ENCODE data around the gene UST.

UST gene

GRCh38 chr6:148943451-148943850 is 196.6 kb downstream of the UST start:
- DNase-seq (ENCODE audit: insufficient read length, low spot score) (no peak), FAIRE-seq (no peak)
- no peak for TF ChIP-seq TAF1 (IDR thresholded peaks at IDR 0.05; ENCODE audit: low read depth, low read length)
- no peak for TF ChIP-seq POU2F2 (IDR thresholded peaks at IDR 0.05; ENCODE audit: low read depth, low read length)
- no peak for TF ChIP-seq SPI1 (IDR thresholded peaks at IDR 0.05; ENCODE audit: low read depth, low read length)
- no peak for TF ChIP-seq PAX5 (IDR thresholded peaks at IDR 0.05; ENCODE audit: insufficient read depth, low read length, severe bottlenecking)
- no peak for TF ChIP-seq POLR2AphosphoS5 (IDR thresholded peaks at IDR 0.05; ENCODE audit: low read depth, low read length)
- TF ChIP-seq POLR2A (IDR thresholded peaks at IDR 0.05; ENCODE audit: low read depth, low read length): no peak

GRCh38 chr6:148944608-148945007 is 197.8 kb downstream of the UST start:
- FAIRE-seq (no peak), DNase-seq (ENCODE audit: insufficient read length, low spot score) (no peak)
- no peak for TF ChIP-seq SPI1 (IDR thresholded peaks at IDR 0.05; ENCODE audit: low read depth, low read length)
- no peak for TF ChIP-seq POU2F2 (IDR thresholded peaks at IDR 0.05; ENCODE audit: low read depth, low read length)
- no peak for TF ChIP-seq PAX5 (IDR thresholded peaks at IDR 0.05; ENCODE audit: insufficient read depth, low read length, severe bottlenecking)
- TF ChIP-seq TAF1 (IDR thresholded peaks at IDR 0.05; ENCODE audit: low read depth, low read length): no peak
- no peak for TF ChIP-seq POLR2A (IDR thresholded peaks at IDR 0.05; ENCODE audit: low read depth, low read length)
- no peak for TF ChIP-seq POLR2AphosphoS5 (IDR thresholded peaks at IDR 0.05; ENCODE audit: low read depth, low read length)

- no peak for TF ChIP-seq POU2F2 (IDR thresholded peaks at IDR 0.05; ENCODE audit: low read depth, low read length)
- TF ChIP-seq SPI1 (IDR thresholded peaks at IDR 0.05; ENCODE audit: low read depth, low read length): no peak
- no peak for TF ChIP-seq TAF1 (IDR thresholded peaks at IDR 0.05; ENCODE audit: low read depth, low read length)
- TF ChIP-seq POLR2AphosphoS5 (IDR thresholded peaks at IDR 0.05; ENCODE audit: low read depth, low read length): no peak
- no peak for TF ChIP-seq PAX5 (IDR thresholded peaks at IDR 0.05; ENCODE audit: insufficient read depth, low read length, severe bottlenecking)
- TF ChIP-seq POLR2A (IDR thresholded peaks at IDR 0.05; ENCODE audit: low read depth, low read length): no peak
- FAIRE-seq: no peak
- DNase-seq (ENCODE audit: insufficient read length, low spot score): no peak
These were observed 198.6 kb downstream of the UST start for GRCh38 chr6:148945301-148946021.

GRCh38 chr6:148947621-148948444 is 201.0 kb downstream of the UST start:
- peak; percentile 83 for FAIRE-seq
- peak; percentile 42 for DNase-seq (ENCODE audit: insufficient read length, low spot score)
- TF ChIP-seq PAX5 (IDR thresholded peaks at IDR 0.05; ENCODE audit: insufficient read depth, low read length, severe bottlenecking): no peak
- no peak for TF ChIP-seq TAF1 (IDR thresholded peaks at IDR 0.05; ENCODE audit: low read depth, low read length)
- TF ChIP-seq POLR2A (IDR thresholded peaks at IDR 0.05; ENCODE audit: low read depth, low read length): no peak
- no peak for TF ChIP-seq POLR2AphosphoS5 (IDR thresholded peaks at IDR 0.05; ENCODE audit: low read depth, low read length)
- TF ChIP-seq POU2F2 (IDR thresholded peaks at IDR 0.05; ENCODE audit: low read depth, low read length): no peak
- TF ChIP-seq SPI1 (IDR thresholded peaks at IDR 0.05; ENCODE audit: low read depth, low read length): no peak

GRCh38 chr6:148951662-148952061 is 204.8 kb downstream of the UST start:
- DNase-seq (ENCODE audit: insufficient read length, low spot score): no peak
- no peak for FAIRE-seq

GRCh38 chr6:148952147-148953035 is 205.6 kb downstream of the UST start:
- no peak for TF ChIP-seq POU2F2 (IDR thresholded peaks at IDR 0.05; ENCODE audit: low read depth, low read length)
- TF ChIP-seq POLR2A (IDR thresholded peaks at IDR 0.05; ENCODE audit: low read depth, low read length): no peak
- no peak for TF ChIP-seq SPI1 (IDR thresholded peaks at IDR 0.05; ENCODE audit: low read depth, low read length)
- TF ChIP-seq POLR2AphosphoS5 (IDR thresholded peaks at IDR 0.05; ENCODE audit: low read depth, low read length): no peak
- TF ChIP-seq PAX5 (IDR thresholded peaks at IDR 0.05; ENCODE audit: insufficient read depth, low read length, severe bottlenecking): no peak
- no peak for TF ChIP-seq TAF1 (IDR thresholded peaks at IDR 0.05; ENCODE audit: low read depth, low read length)
- no peak for FAIRE-seq
- no peak for DNase-seq (ENCODE audit: insufficient read length, low spot score)

More at GRCh38 chr6:148951662-148952061, 204.8 kb downstream of the UST start:
- TF ChIP-seq SPI1 (IDR thresholded peaks at IDR 0.05; ENCODE audit: low read depth, low read length): no peak
- no peak for TF ChIP-seq POLR2AphosphoS5 (IDR thresholded peaks at IDR 0.05; ENCODE audit: low read depth, low read length)
- no peak for TF ChIP-seq POLR2A (IDR thresholded peaks at IDR 0.05; ENCODE audit: low read depth, low read length)
- TF ChIP-seq TAF1 (IDR thresholded peaks at IDR 0.05; ENCODE audit: low read depth, low read length): no peak
- no peak for TF ChIP-seq PAX5 (IDR thresholded peaks at IDR 0.05; ENCODE audit: insufficient read depth, low read length, severe bottlenecking)
- no peak for TF ChIP-seq POU2F2 (IDR thresholded peaks at IDR 0.05; ENCODE audit: low read depth, low read length)

GRCh38 chr6:148954461-148954860 is 207.6 kb downstream of the UST start:
- DNase-seq (ENCODE audit: insufficient read length, low spot score) (no peak), FAIRE-seq (no peak)

GRCh38 chr6:148954934-148955333 is 208.1 kb downstream of the UST start:
- DNase-seq (ENCODE audit: insufficient read length, low spot score) (no peak), FAIRE-seq (no peak)
- TF ChIP-seq POLR2AphosphoS5 (IDR thresholded peaks at IDR 0.05; ENCODE audit: low read depth, low read length) (no peak), POLR2A (IDR thresholded peaks at IDR 0.05; ENCODE audit: low read depth, low read length) (no peak), TAF1 (IDR thresholded peaks at IDR 0.05; ENCODE audit: low read depth, low read length) (no peak), SPI1 (IDR thresholded peaks at IDR 0.05; ENCODE audit: low read depth, low read length) (no peak), PAX5 (IDR thresholded peaks at IDR 0.05; ENCODE audit: insufficient read depth, low read length, severe bottlenecking) (no peak), POU2F2 (IDR thresholded peaks at IDR 0.05; ENCODE audit: low read depth, low read length) (no peak)

More at GRCh38 chr6:148954461-148954860, 207.6 kb downstream of the UST start:
- TF ChIP-seq PAX5 (IDR thresholded peaks at IDR 0.05; ENCODE audit: insufficient read depth, low read length, severe bottlenecking): no peak

Measured in GM12891 (cell line).